Bronchial smooth muscle cell (primary cell): Measurements from ENCODE around the gene CDPF1. TPM values are rescaled to one million over a fixed set of nuclear protein-coding genes. Genes with fewer than 3 reads are reported as not detected.

Experiments used
- total RNA-seq: library from RNA; depleted of rRNA; stranded (reverse); fragments of >200 nt; gene quantifications from 2 replicates; pipeline ENCODE4 v1.2.1, GENCODE V29; 2014

CDPF1 gene, protein sequence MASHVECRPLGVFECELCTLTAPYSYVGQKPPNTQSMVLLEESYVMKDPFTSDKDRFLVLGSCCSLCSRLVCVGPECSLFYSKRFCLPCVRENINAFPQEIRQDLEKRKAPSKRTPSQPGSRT
- total RNA-seq, result 6.7 and 11.7 TPM in 2 replicates

GRCh38 chr22:46250035-46250782, at the start of gene CDPF1:
Gene CDPF1 (minus strand): TSS chr22:46250293. CDS start chr22:46248284, 2,009 bp downstream.

GRCh38 chr22:46296257-46297150, 46.4 kb upstream of the CDPF1 start, which contains the start of gene GTSE1:
Gene GTSE1 (plus strand): TSS chr22:46296870. CDS start chr22:46297401, 531 bp downstream.

GRCh38 chr22:46267431-46268279, 17.6 kb upstream of the CDPF1 start, which contains the start of gene TTC38:
Gene TTC38 (plus strand): TSS chr22:46268008. CDS start chr22:46268040, 32 bp downstream.

GRCh38 chr22:46263216-46263590, 13.1 kb upstream of the CDPF1 start, which contains the start of gene PKDREJ:
Gene PKDREJ (minus strand): TSS chr22:46263343. CDS start chr22:46263322, 21 bp downstream.

Other genes with a start within 250 kb of the CDPF1 start
- 6.6 and 6.8 TPM in 2 replicates for gene PPARA, start 99.8 kb downstream of the CDPF1 start, total RNA-seq
- under 0.01 and 0.09 TPM in 2 replicates for gene PKDREJ, start 13.1 kb upstream of the CDPF1 start, total RNA-seq
- 21.0 and 25.7 TPM in 2 replicates for gene TTC38, start 17.7 kb upstream of the CDPF1 start, total RNA-seq
- gene GTSE1, start 46.6 kb upstream of the CDPF1 start, total RNA-seq, result 0.17 and 0.95 TPM in 2 replicates
- gene TRMU, start 85.4 kb upstream of the CDPF1 start, total RNA-seq, result 27.6 and 36.5 TPM in 2 replicates